SK-N-SH (cell line): ENCODE data around the gene RPS28. TPM values are rescaled to one million over a fixed set of nuclear protein-coding genes. Genes with fewer than 3 reads are reported as not detected.

Experiments used
- CTCF ChIA-PET: fragments of 300-600, 350-600 bp; formaldehyde crosslinking; extraction: SDS; loops from one replicate; lab custom pipeline; 2021; lab: Yijun Ruan, JAX
- POLR2A ChIA-PET: fragments of 350-600 bp; sonication (Branson Sonifier 250); formaldehyde crosslinking; extraction: SDS; loops from one replicate; lab custom pipeline; 2020; ENCODE audit warnings: antibody characterized with exemption, inconsistent platforms; lab: Yijun Ruan, JAX
- DNase-seq: peaks from one replicate; pipeline ENCODE4 v3.0.0; 2012
- H2AFZ ChIP-seq: fragments of 200-600 bp; sonication (generic); 2 replicates; pipeline ENCODE4 v1.8.1; 2016; ENCODE audit warnings: antibody characterized with exemption, mild to moderate bottlenecking, low read depth
- H3F3A ChIP-seq: fragments of 200-600 bp; sonication (generic); replicated peaks from 2 replicates; pipeline ENCODE3; 2016; ENCODE audit warnings: antibody characterized with exemption, mild to moderate bottlenecking; ENCODE audit not compliant: insufficient read depth
- H3K27ac ChIP-seq, 2 experiments: fragments of 200-500 bp in 1 of 2; fragments of 200-600 bp in 1 of 2; sonication (Bioruptor generic) in 1 of 2; sonication (generic), shearing (Covaris generic) in 1 of 2; 2 replicates each; pipeline versions ENCODE4 v1.5.1 to v1.6.1; 2014 to 2016; ENCODE audit warnings: low read depth in 2 of 2, inconsistent platforms in 1 of 2, low read length in 1 of 2, mild to moderate bottlenecking in 1 of 2, mixed read lengths in 1 of 2
- H3K27me3 ChIP-seq: fragments of 200-600 bp; sonication (generic), shearing (Covaris generic); 2 replicates; pipeline ENCODE4 v1.6.1; 2016; ENCODE audit warnings: mixed run types; ENCODE audit not compliant: insufficient read depth
- H3K36me3 ChIP-seq, 2 experiments: fragments of 200-500 bp in 1 of 2; fragments of 200-600 bp in 1 of 2; sonication (Bioruptor generic) in 1 of 2; sonication (generic) in 1 of 2; replicated peaks in 1 of 2; 2 replicates each; pipeline versions ENCODE3 to v1.5.1; 2014 to 2016; ENCODE audit warnings: low read length in 1 of 2, mild to moderate bottlenecking in 1 of 2; ENCODE audit not compliant: insufficient read depth in 2 of 2, control insufficient read depth in 1 of 2
- H3K4me1 ChIP-seq, 2 experiments: fragments of 200-500 bp in 1 of 2; fragments of 200-600 bp in 1 of 2; sonication (Bioruptor generic) in 1 of 2; sonication (generic), shearing (Covaris generic) in 1 of 2; 2 replicates each; pipeline versions ENCODE4 v1.5.1 to v1.6.1; 2014 to 2016; ENCODE audit warnings: low read depth in 1 of 2, low read length in 1 of 2, mixed run types in 1 of 2; ENCODE audit not compliant: insufficient read depth in 2 of 2, control insufficient read depth in 1 of 2
- H3K4me2 ChIP-seq: fragments of 200-600 bp; sonication (generic), shearing (Covaris generic); 2 replicates; pipeline ENCODE4 v1.6.1; 2017; ENCODE audit warnings: mixed run types
- H3K4me3 ChIP-seq, 2 experiments: fragments of 200-500 bp in 1 of 2; fragments of 200-600 bp in 1 of 2; sonication (Bioruptor generic) in 1 of 2; sonication (generic), shearing (Covaris generic) in 1 of 2; 2 replicates each; pipeline versions ENCODE4 v1.5.1 to v1.8.1; 2014 to 2016; ENCODE audit warnings: low read depth in 2 of 2, inconsistent platforms in 1 of 2, low read length in 1 of 2, mild to moderate bottlenecking in 1 of 2, mixed read lengths in 1 of 2, moderate library complexity in 1 of 2
- H3K79me2 ChIP-seq: fragments of 200-600 bp; sonication (generic); 2 replicates; pipeline ENCODE4 v1.8.1; 2017; ENCODE audit warnings: mild to moderate bottlenecking; ENCODE audit not compliant: insufficient read depth
- H3K9ac ChIP-seq: fragments of 200-600 bp; sonication (generic); 2 replicates; pipeline ENCODE4 v1.6.1; 2017; ENCODE audit warnings: mixed run types
- H3K9me2 ChIP-seq: fragments of 200-600 bp; sonication (generic); 2 replicates; pipeline ENCODE4 v1.6.1; 2017; ENCODE audit warnings: mixed run types
- H3K9me3 ChIP-seq: fragments of 200-600 bp; sonication (generic); 2 replicates; pipeline ENCODE4 v1.6.1; 2017; ENCODE audit warnings: mixed run types, mild to moderate bottlenecking, moderate library complexity
- H4K20me1 ChIP-seq: fragments of 200-600 bp; sonication (generic); 2 replicates; pipeline ENCODE4 v1.6.1; 2017; ENCODE audit warnings: mild to moderate bottlenecking, mixed run types; ENCODE audit not compliant: insufficient read depth
- FOSL2 ChIP-seq: IDR thresholded peaks from 2 replicates; pipeline ENCODE4 v1.4.0; 2012; ENCODE audit warnings: low read depth, mild to moderate bottlenecking, moderate library complexity, borderline replicate concordance
- GABPA ChIP-seq: IDR thresholded peaks from 2 replicates; pipeline ENCODE4 v1.4.0; 2012; ENCODE audit warnings: low read depth, mild to moderate bottlenecking
- IRF3 ChIP-seq: fragments of 150-350 bp; IDR thresholded peaks from 2 replicates; pipeline ENCODE4 v1.6.1; 2016; ENCODE audit warnings: mild to moderate bottlenecking, low read depth, low read length
- MAX ChIP-seq: IDR thresholded peaks from 2 replicates; pipeline ENCODE4 v1.4.0; 2012; ENCODE audit warnings: low read depth
- MEF2A ChIP-seq: IDR thresholded peaks from 2 replicates; pipeline ENCODE4 v1.4.0; 2012; ENCODE audit warnings: low read depth, borderline replicate concordance
- NFIC ChIP-seq: IDR thresholded peaks from 2 replicates; pipeline ENCODE4 v1.4.0; 2012; ENCODE audit warnings: borderline replicate concordance
- PBX3 ChIP-seq: IDR thresholded peaks from 2 replicates; pipeline ENCODE4; 2012
- SIN3A ChIP-seq: IDR thresholded peaks from 2 replicates; pipeline ENCODE4 v1.6.1; 2012; ENCODE audit warnings: low read depth, mild to moderate bottlenecking, low read length, moderate library complexity, borderline replicate concordance
- SMC3 ChIP-seq: IDR thresholded peaks from 2 replicates; pipeline ENCODE4 v1.6.1; 2012; ENCODE audit warnings: low read depth, low read length, improper control_type of control experiment
- TAF1 ChIP-seq: IDR thresholded peaks from 2 replicates; pipeline ENCODE4 v1.6.1; 2012; ENCODE audit warnings: low read depth, mild to moderate bottlenecking, low read length, moderate library complexity, borderline replicate concordance
- TEAD4 ChIP-seq: IDR thresholded peaks from 2 replicates; pipeline ENCODE4 v1.4.0; 2012; ENCODE audit warnings: mild to moderate bottlenecking, borderline replicate concordance; ENCODE audit not compliant: insufficient read depth
- USF1 ChIP-seq: IDR thresholded peaks from 2 replicates; pipeline ENCODE4 v1.4.0; 2012; ENCODE audit warnings: low read depth, borderline replicate concordance
- USF2 ChIP-seq: fragments of 150-350 bp; IDR thresholded peaks from 2 replicates; pipeline ENCODE4 v1.6.1; 2017; ENCODE audit warnings: antibody characterized with exemption, low read length, low read depth, borderline replicate concordance
- WGBS: methylation state at CpG from one replicate; pipeline ENCODE4 v1.1.6; 2017; ENCODE audit warnings: low lambda C conversion rate; 5-methylcytosine and 5-hydroxymethylcytosine counted together
- polyA plus RNA-seq, 3 experiments: library from polyadenylated mRNA; depleted of rRNA; stranded (reverse); fragments of >200 nt; gene quantifications; 2 replicates each; pipeline ENCODE4 v1.2.3, GENCODE V29; 2012

The RPS28 gene
- polyA plus RNA-seq, 1 of the 3 experiments (the other 2 are of a cell fraction): 601 TPM

GRCh38 chr19:8316351-8317125 is 4.8 kb upstream of the RPS28 start:
- peaks cover 6% of the 10 kb centered on the region for H3F3A ChIP-seq
- TF ChIP-seq IRF3 (no peak), TEAD4 (no peak), TAF1 (no peak), SMC3 (no peak), SIN3A (no peak), PBX3 (no peak), NFIC (no peak), USF2 (no peak), MAX (no peak), USF1 (no peak), FOSL2 (no peak), GABPA (no peak), MEF2A (no peak)
- TF ChIP-seq, all 33 proteins: peak for 0
- Histone ChIP-seq H3K4me3 (no peak overlapping the region), H3K36me3 (peaks cover 8 to 9% of the 10 kb centered on the region in 2 experiments), H3K27ac (no peak overlapping the region), H4K20me1 (no peaks in the 10 kb centered on the region), H3K4me1 (peaks cover 5 to 6% of the 10 kb centered on the region in 2 experiments; a peak in 1 of 4 replicates), H3K9ac (no peak overlapping the region), H3K79me2 (peaks cover 41% of the 10 kb centered on the region), H3K9me3 (no peaks in the 10 kb centered on the region), H2AFZ (no peak overlapping the region), H3K9me2 (no peaks in the 10 kb centered on the region), H3K27me3 (no peaks in the 10 kb centered on the region), H3K4me2 (no peak overlapping the region)
- DNase-seq: no peak
- POLR2A ChIA-PET: no interaction called here
- CTCF ChIA-PET: no interaction called here
- WGBS: 96% methylated on average over 13 of the region's 14 CpGs
